Measurements from ENCODE around the gene PACC1.

The PACC1 gene

GRCh38 chr1:212402666-212403321 is 11.9 kb downstream of the PACC1 start (continued):
- TF ChIP-seq ZNF776 (tag by site-specific recombination; IDR thresholded peaks at IDR 0.05; ENCODE audit: borderline replicate concordance) = no peak
- no peak for TF ChIP-seq BCL11B (tag by site-specific recombination; IDR thresholded peaks at IDR 0.05; ENCODE audit: low read depth)
- TF ChIP-seq SETDB1 (IDR thresholded peaks at IDR 0.05; ENCODE audit: insufficient read length, low read length) = no peak

DNA sequence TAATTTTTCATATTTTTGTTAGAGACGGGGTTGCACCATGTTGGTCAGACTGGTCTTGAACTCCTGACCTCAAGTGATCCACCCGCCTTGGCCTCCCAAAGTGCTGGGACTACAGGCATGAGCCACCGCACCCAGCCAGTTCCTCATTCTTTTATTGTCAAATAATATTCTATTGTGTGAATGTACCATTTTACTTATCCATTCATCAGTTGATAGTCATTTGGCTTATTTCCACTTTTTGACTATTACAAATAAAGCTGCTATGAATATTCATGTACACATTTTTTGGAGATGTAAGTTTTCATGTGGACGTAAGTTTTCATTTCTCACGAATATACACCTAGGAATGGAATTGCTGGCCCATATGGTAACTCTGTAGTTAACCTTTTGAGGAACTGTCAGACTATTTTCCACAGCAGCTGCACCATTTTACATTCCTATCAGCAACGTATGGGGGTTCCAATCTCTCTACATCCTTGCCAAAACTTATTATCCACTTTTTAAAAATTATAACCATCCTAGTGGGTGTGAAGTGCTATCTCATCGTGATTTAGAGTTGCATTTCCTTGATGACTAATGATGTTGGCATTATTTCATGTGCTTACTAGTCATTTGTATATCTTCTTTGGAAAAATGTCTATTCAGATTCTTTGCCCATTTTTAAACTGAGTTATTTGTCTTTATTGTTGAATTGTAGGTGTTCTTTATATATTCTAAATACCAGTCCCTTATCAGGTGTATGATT is 12.7 kb downstream of the PACC1 start:
- ChIA-PET CTCF (no interaction called here), POLR2A (no interaction called here)
- Histone ChIP-seq H3K9me3 (ENCODE audit: control insufficient read depth, insufficient read depth, low read depth, low read length) (no peaks in the 10 kb centered on the region), H3K4me1 (ENCODE audit: control insufficient read depth, insufficient read depth, low read length) (no peaks in the 10 kb centered on the region), H3K27ac (ENCODE audit: extremely low read depth, low read depth, low read length) (no peak overlapping the region), H3K36me3 (ENCODE audit: control insufficient read depth in 2 of 2, insufficient read depth in 1 of 2, low read length in 2 of 2) (peaks cover 13 to 43% of the 10 kb centered on the region in 2 experiments; a peak in 2 of 3 replicates), H3K4me3 (ENCODE audit: low read depth, low read length) (no peak overlapping the region)
- TF ChIP-seq ZNF596 (tag by site-specific recombination; IDR thresholded peaks at IDR 0.05) = no peak
- TF ChIP-seq ZNF768 (tag by site-specific recombination; IDR thresholded peaks at IDR 0.05) = no peak
- TF ChIP-seq ZNF544 (tag by site-specific recombination; IDR thresholded peaks at IDR 0.05) = no peak
- no peak for TF ChIP-seq ZNF837 (tag by site-specific recombination; IDR thresholded peaks at IDR 0.05)
- TF ChIP-seq TCF7L2 (IDR thresholded peaks at IDR 0.05; ENCODE audit: borderline replicate concordance, low read depth, low read length) = no peak
- no peak for TF ChIP-seq ZNF558 (tag by site-specific recombination; IDR thresholded peaks at IDR 0.05)
- no peak for TF ChIP-seq ZNF16 (tag by site-specific recombination; IDR thresholded peaks at IDR 0.05; ENCODE audit: low read depth)
- TF ChIP-seq, protein P1, sequence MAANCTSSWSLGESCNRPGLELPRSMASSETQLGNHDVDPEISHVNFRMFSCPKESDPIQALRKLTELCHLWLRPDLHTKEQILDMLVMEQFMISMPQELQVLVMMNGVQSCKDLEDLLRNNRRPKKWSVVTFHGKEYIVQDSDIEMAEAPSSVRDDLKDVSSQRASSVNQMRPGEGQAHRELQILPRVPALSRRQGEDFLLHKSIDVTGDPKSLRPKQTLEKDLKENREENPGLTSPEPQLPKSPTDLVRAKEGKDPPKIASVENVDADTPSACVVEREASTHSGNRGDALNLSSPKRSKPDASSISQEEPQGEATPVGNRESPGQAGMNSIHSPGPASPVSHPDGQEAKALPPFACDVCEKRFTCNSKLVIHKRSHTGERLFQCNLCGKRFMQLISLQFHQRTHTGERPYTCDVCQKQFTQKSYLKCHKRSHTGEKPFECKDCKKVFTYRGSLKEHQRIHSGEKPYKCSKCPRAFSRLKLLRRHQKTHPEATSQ (tag by site-specific recombination; IDR thresholded peaks at IDR 0.05) = no peak
- TF ChIP-seq ZNF707 (tag by site-specific recombination; IDR thresholded peaks at IDR 0.05) = no peak
- TF ChIP-seq ZNF398 (tag by site-specific recombination; IDR thresholded peaks at IDR 0.05) = no peak

GRCh38 chr1:212401042-212401441 is 13.6 kb downstream of the PACC1 start:
- H3K36me3 ChIP-seq (ENCODE audit: control insufficient read depth in 2 of 2, insufficient read depth in 1 of 2, low read length in 2 of 2) = peaks cover 7 to 34% of the 10 kb centered on the region in 2 experiments; a peak in 2 of 3 replicates
- POLR2A ChIA-PET = no interaction called here
- no peaks in the 10 kb centered on the region for H3K4me1 ChIP-seq (ENCODE audit: control insufficient read depth, insufficient read depth, low read length)
- no peaks in the 10 kb centered on the region for H3K9me3 ChIP-seq (ENCODE audit: control insufficient read depth, insufficient read depth, low read depth, low read length)
- H3K4me3 ChIP-seq (ENCODE audit: low read depth, low read length) = no peak overlapping the region
- CTCF ChIA-PET = no interaction called here
- TF ChIP-seq ZNF548 (tag by site-specific recombination; IDR thresholded peaks at IDR 0.05) = no peak
- TF ChIP-seq TCF7L2 (IDR thresholded peaks at IDR 0.05; ENCODE audit: borderline replicate concordance, low read depth, low read length) = no peak
- no peak for TF ChIP-seq ZNF175 (tag by site-specific recombination; IDR thresholded peaks at IDR 0.05)
- no peak for TF ChIP-seq ZSCAN18 (tag by site-specific recombination; IDR thresholded peaks at IDR 0.05)
- H3K27ac ChIP-seq (ENCODE audit: extremely low read depth, low read depth, low read length) = no peak overlapping the region

All from HEK293 (cell line).